GM19463 (cell line): Measurements from ENCODE around the gene RANBP3L.
"Not testable (repeated sequence)": the region's sequence is repeated elsewhere in the genome, so short reads cannot be mapped to it uniquely, and the experiment has no call there.

Experiments used
- ATAC-seq: cut with Tn5 transposase; IDR thresholded peaks from one replicate; pipeline ENCODE4 v1.9.1; 2021; ENCODE audit warnings: mild to moderate bottlenecking, moderate library complexity; ENCODE audit not compliant: unreplicated experiment

Gene RANBP3L

DNA sequence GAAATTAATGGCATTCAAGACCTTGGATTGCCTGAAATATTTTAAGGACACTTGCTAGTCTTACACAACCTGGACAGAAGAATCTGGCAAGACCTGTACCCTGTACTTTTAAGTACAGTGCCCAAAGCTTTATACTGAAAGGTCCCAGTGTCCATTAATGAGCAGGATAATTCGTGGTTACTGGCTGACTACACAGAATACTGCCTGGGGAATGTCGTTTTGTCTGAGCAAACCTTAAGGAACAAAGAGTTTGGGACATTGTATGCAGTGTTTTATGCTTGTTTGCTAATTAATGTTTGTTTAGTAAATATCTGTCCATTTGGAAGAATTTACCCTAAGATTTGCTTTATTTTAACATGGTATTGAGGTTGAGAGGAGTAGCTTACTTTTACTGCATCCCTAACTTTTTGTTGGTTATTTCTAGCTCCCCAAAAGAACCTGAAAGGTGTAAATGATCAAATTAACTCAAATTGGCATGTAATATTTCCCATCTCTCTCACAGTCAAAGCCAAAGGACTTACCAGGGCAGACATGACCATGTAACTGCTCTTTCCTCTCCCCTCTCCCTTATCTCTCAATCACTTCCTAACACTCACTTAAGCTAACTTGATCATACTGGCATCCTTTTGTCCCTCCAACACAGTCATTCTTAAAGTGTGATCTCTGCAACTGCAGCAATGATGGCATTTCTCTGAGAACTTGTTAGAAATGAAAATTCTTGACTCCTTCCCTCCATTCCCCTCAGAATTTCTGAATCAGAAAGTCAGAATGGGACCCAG is 15.7 kb downstream of the RANBP3L start:
- ATAC-seq: no peak

DNA sequence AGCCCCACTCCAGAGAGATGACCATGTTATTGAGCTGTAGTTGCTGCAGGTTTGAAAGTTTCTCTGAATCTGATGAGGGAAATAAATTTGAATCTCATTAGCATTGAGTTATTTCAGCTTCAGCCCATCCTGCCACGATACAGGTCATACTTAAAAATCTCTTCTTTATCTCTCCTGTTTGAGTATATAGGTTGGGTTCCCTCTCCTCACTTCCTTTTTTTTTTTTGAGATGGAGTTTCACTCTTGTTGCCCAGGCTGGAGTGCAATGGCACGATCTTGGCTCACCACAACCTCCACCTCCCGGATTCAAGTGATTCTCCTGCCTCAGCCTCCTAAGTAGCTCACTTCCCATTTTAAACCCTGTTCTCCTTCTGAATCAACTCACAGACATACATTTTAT is 17.9 kb downstream of the RANBP3L start:
- ATAC-seq: not testable (repeated sequence)

DNA sequence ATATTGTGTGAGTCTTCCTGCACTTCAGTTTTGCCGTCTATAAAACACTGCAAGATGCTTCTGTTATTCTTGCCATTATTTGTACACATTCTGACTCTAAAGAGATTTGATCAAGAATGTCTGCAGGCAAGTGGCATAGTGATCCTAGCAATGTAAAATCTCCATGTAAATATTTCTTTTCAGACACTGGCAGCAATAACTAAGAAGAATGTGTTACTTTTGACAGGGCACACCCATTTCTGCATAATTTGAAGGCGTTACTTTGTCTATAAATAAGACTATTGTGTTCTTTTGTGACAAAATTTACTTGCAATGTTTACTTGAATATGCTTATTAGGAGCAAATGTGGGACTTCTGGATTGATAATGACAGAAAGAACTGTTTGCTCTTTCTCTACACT is 20.1 kb downstream of the RANBP3L start:
- ATAC-seq: no peak

DNA sequence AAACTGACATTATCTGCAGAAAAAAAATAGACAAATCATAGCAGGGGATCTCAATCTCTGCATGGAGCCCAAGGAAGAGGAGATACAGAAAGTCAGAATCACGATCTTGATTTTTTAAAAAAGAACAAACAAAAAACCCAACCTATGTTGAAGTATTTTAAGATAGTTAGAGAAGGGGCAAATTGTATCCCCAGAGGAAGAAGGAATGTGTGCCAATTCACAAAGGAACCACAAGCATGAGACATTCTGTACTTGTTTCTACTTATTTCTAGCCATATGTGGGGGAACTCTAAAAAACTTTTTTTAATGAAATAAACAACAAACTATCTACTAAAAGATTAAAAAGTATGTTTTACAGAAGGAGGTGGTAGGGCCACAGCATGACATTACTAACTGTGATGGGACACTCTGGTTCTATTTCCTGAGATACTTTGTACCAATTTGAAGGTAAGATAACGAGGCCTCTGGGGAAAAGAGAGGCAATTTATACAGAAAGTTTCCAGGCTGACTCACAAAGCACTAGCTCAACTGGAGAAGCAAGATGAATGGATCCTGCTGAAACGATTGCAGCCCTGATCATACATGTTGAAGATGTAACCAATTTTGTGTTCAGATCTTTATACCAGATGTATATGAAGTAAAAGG is 22.5 kb downstream of the RANBP3L start:
- no peak for ATAC-seq

DNA sequence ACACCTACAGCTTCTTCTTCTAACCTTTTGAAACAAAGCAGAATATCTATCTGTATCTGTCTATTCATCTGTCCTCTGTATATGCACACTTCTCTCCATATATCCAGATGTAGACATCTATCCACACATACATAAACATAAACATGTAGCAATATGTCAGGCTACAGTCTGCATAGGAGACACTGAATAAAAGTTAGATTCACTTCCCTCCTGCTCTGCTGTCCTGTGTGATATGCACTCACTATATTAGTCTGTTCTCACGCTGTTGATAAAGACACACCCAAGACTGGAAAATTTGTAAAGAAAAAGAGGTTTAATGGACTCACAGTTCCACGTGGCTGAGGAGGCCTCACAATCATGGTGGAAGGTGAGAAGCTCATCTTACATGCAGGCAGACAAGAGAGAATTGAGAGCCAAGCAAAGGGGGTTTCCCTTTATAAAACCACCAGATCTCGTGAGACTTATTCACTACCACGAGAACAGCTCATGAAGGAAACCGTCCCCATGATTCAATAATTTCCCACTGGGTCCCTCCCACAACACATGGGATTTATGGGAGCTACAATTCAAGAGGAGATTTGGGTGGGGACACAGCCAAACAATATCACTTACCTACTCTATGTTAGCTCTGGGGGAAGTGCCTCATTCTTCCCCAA is 24.1 kb downstream of the RANBP3L start:
- no peak for ATAC-seq

DNA sequence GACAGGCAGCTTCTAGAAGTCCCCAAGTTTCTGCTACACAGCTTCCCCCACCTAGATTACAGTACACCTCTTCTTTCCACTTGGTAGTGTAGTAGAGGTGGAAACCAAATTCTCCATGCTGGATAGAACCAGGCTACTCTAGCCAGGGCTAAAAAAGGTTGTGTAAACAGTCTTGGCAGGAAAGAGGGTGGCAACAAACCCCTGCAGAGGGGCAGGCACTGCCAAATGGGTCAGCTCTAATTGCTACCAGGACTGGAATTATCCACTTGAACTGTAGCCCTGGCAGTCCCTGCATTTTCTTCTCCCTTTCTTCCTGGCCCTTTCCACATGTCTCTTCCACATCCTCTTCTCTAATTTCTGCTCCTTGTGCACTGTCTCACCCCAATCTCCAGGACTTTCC is 24.8 kb downstream of the RANBP3L start:
- ATAC-seq: no peak

DNA sequence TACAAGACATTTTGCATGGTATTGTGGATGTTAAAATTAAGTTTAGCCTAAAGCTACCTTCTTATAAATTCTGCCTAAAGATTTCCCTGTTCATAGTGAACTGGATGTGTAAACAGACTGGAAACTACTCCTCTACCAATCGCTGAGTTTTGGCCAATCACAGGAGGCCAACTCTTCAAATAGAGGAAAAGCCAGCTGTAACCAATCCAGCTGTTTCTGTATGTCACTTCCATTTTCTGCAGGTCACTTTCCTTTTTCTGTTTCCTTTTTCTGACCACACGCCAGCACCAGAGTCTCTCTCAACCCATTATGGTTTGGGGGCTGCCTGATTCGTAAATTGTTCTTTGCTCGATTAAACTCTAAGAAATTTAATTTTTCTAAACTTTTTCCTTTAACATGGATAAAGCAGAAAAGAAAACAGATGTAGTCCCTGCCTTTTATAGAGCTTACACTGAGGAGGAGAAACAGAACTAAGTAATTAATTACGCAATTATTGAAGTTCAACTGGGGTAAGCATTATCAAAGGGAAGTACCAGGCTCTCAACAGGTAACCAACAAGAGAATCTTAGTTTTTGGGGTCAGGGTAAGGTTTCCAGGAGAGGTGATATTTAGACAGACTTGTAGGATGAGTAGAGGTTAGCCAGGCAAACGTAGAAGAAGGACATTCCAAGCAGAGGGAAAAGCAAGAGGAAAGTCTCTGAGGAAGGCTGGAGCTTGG is 27.7 kb downstream of the RANBP3L start:
- no peak for ATAC-seq

DNA sequence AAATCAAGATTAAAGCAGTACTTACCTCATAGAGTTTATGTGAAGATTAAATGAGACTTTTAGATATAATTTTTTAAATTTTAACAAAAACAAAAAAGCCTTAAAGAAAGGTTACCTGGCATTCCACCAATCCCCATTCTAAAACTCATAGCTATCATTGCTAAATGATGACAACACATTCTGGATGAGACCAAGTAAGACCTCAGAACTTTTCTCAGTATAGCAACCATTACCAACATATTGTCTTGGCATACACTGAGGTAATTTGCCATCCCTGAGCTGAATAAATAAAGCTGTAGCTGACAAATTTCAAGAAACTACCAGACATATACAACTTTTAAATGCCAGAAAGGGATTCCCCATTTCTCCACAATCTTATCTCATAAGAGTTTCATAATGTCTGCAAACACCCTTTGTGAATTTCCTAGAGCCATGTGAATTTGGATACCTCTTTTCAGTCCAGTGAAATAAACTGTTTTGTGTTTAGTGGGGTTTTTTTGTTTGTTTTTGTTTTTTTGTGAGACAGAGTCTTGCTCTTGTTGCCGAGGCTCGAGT is 29.5 kb downstream of the RANBP3L start:
- no peak for ATAC-seq

DNA sequence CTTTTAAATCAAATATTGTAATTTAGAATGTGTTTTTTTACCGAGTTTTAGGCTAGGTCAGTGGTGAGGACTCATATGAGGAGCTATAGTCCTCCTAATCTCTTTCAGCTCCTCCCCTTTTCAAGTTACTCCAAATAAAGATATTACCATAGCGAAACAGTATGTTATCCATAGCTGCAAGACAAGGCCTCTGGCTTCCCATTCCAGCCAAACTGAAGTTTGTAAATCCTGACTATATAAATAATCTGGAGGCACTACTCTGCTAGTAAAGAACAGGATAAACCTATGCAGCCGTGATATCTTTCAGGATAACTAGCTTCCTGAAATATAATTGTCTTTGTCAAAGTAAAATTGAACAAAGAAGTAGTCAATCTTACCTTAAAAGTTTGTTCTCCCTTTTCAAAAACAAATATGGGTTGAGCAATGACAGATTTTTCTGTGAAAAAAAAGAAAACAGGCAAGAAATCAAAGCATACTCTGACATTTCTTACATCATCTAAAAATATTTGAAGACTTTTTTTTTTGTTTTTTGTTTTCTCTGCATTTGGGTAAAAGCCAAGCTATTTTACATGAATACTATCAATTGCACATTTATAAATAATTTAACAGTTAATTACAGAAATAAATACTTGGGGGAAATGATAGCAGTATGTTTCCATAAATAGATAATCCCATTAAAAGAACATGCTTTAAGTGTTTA is 30.7 kb downstream of the RANBP3L start:
- no peak for ATAC-seq

DNA sequence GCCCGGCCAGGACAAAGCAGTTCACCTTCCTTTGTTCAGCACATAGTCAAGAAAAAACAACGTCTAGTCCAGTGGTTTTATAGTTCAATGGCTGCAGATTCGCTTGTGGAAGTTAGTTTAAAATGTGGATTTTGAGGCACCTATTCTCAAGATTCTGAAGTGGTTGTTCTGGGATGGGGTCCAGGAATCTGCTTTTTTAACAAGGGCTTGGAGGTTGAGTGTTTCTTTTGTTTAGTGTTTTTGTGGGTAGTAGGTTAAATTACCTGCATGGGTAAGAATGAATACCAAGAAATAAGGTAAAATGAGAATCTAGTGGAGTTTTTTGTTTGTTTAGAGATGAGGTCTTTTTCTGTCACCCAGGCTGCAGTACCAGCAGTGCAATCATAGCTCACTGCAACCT is 31.5 kb downstream of the RANBP3L start:
- ATAC-seq: no peak

DNA sequence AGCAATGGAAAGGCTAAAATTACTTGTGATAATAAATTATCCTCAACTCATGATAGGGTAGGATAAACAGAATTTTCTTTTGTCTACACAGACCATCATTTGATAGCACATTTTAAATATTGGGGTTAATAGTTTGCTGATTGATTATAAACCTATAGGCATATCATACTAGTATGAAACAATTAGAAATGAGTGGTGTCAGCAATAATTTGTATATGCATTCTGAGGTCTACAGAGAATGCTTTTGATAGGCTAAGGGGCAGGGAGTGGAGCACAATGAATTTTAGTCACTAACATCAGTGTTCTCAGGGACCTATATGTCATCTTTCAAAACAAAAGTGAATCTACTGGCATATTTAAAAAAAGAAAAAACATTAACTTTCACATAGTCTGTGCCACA is 32.2 kb downstream of the RANBP3L start:
- ATAC-seq: no peak

DNA sequence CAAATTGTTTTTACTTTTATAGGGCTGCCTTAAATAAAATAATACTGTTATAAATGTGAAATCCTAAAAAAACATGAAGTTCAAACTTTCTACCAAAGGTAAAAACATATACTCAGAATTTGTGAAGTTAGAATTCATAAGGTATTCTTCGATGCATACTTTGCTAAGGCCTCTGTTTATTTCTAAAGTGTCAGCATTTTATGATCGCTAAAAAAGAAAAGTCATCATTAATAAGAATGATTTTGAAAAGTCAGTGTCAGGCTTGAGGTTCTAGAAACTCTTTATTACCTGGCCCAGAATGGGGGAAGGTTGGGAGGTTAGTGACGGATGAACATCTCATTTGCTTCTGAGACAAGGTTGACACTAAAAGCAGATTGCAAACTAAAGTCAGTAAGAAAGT is 33.8 kb downstream of the RANBP3L start:
- ATAC-seq: no peak

DNA sequence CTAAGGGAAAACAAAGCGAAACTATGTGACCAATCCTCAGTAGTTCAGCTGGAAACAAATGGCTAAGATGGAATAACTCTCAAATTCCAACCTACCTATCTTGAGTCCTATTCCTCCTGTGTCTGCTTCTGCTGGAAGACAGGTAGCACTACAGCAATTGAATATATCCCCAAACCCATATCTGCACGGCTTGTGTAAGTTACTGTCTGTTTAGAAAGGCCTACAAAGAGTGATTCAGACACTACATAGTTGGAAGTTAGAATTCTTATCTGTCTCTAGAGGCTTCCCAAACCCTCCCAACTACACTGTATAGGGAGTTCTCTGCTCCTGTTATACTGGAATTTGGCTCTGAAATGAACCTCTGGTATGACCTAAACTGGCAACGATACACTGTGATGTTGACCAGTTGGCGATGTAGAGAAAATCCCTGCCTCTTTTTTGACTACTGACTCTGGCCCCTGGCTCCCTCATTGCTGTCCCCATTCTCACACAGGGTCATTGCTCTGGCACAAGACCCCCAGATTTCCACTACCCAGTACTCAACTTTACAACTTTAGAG is 37.4 kb downstream of the RANBP3L start:
- ATAC-seq: no peak

DNA sequence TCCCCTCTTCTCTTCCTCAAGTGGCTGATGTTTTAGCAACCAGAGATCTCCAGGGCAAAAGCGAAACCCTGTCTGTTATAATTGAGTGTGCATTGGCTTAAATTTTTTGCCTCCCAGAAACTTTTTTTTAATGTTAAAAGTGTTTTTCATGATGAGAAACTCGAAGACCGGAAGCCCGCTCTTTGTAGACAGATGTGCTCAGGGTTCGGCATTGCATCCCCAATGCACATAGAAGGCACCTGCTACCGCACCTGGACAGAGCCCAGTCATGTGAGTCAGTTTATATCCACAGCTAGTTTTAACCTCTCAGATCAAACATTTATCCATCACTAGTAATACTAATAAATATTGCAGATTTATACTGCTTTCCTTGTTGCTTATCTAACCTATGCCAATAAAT is 40.5 kb downstream of the RANBP3L start:
- ATAC-seq: no peak

DNA sequence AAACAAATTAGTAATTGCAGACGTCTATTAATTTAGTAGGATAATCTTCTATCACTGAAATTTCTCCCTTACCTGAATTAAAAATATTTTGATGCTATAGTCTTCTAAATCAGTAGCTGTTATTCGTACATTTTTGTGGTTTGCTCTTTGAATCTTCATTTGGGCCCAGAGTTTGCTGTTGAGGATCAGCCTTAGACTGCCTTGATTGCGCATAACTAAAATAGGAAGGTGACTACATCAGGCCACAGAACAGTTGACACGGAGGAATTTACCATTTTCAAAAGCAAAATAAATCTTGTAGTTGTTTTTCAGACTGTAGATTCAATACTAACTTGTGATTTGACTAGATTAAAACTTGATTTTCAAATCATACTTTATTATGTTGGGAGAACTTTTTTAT is 48.1 kb downstream of the RANBP3L start:
- ATAC-seq: no peak

DNA sequence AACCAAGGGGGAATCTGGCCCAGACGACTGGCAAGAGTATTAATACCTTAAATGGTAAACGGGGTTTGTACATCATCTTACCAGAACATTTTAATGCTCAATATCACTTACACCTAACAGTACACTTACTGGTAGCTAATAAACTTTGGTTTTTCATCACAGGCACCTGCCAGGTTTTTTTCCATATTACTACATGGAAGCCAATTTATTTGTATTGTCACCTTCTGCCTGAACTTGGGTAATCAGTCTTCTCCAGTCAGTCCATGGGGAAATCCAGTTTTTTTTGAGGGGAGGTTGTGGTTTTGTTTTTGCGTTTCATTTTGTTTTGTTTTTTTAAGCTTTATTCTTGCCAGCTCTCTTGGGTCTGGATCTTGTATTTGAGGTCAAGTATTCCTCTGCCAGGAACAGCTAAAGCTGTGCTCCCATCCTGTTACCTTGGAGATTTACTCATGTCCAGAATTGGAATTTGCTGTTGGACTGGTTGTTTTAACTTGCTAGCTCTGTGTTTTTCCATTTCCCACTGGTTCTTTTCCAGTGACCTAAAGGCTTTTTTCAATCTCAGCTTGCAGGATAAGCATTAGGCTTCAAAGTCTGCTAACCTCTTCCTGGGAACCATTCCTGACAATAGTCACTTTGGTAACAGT is 48.9 kb downstream of the RANBP3L start:
- no peak for ATAC-seq

DNA sequence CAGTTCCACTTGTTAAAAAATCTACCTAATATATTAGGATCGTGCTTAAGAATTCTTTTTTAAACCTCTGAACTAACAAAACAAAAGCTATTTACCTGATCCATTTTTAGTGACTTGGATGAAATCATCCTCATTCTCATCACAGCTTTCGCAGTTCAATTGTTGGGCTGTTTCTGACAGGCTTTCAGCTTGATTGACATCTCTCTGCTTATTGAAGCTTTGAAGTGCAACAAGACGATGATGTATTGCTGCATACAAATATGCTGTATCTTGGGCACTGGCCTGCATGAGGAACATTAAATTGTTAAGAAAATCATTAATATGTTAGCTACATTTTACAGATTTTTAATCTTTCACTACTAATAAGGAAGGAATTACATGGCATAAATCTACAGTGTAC is 50.5 kb downstream of the RANBP3L start:
- ATAC-seq: no peak

DNA sequence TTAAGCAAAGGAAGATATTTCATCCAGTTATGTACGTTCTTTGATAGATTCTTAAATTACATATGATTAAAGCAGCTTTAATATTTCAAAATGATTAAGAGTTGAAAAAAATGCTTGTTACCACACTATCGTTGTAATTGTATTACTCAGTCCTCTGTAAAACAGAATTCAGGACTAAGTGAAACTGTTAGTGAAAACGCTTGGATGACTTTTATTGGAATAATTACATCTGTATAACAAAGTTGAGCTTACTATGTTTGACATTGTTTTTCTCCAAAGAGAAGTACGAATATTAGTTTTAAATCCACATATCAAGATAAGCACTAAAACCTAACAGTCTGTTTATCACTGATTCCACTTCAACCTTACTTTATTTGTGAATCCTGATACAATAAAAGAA is 51.3 kb downstream of the RANBP3L start:
- no peak for ATAC-seq

DNA sequence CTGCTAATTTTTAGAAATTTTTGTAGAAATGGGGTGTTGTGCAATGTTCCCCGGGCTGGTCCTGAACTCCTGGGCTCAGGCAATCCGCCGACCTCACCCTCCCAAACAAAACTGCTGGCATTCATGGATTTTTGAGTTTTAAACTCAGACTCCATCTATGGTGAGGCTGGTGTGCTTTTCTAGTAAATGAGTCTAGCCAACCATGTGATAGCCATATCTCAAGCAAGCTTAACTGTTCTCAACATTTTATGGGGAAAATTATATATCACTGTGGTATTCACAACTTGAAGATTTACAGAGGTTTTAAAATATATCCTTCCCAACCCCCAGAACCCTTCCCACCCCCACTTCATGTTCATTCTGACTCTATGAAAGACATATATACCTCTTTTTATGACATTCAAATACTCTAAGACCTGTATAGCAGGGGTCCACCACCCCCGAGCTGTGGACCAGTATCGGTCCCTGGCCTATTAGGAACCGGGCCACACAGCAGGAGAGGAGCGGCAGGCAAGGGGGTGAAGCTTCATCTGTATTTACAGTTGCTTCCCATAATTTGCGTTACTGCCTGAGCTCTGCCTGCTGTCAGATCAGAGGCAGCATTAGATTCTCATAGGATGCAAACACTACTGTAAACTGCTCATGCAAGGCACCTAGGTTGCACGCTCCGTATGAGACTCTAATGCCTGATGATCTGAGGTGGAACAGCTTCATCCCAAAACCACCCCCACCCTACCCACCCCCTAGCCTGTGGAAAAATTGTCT is 55.5 kb downstream of the RANBP3L start:
- ATAC-seq: no peak
